ENCODE data around the gene MAGI2.

DNA sequence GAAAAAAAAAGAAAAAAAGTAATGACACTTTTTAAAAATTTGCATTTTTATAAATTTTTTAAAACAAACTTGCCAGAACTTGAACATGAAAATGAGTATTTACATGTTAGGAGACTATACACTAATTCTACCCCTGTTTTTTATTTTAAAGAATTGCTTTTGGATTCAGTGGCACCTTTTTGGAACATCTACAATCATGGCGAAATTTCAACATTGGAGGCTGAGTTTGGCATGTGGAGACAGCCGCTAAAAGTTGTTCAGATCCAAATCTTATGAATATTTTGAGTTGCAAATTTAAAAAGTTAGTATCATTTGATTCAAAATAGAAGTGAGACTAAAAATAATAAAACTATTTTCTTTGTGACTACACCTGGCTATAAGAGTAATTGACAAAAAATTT, 804.2 kb downstream of the MAGI2 start:
- TF ChIP-seq, protein P1, sequence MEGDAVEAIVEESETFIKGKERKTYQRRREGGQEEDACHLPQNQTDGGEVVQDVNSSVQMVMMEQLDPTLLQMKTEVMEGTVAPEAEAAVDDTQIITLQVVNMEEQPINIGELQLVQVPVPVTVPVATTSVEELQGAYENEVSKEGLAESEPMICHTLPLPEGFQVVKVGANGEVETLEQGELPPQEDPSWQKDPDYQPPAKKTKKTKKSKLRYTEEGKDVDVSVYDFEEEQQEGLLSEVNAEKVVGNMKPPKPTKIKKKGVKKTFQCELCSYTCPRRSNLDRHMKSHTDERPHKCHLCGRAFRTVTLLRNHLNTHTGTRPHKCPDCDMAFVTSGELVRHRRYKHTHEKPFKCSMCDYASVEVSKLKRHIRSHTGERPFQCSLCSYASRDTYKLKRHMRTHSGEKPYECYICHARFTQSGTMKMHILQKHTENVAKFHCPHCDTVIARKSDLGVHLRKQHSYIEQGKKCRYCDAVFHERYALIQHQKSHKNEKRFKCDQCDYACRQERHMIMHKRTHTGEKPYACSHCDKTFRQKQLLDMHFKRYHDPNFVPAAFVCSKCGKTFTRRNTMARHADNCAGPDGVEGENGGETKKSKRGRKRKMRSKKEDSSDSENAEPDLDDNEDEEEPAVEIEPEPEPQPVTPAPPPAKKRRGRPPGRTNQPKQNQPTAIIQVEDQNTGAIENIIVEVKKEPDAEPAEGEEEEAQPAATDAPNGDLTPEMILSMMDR (IDR thresholded peaks at IDR 0.05) = no peak
- TF ChIP-seq POLR2A (IDR thresholded peaks at IDR 0.05) (no peak), POLR2AphosphoS5 (IDR thresholded peaks at IDR 0.05; ENCODE audit: insufficient read depth in 1 of 2, low read depth in 1 of 2) (no peak)
